ENCODE data around the gene SPECC1. TPM values are rescaled to one million over a fixed set of nuclear protein-coding genes. Genes with fewer than 3 reads are reported as not detected.

The SPECC1 gene
- total and polyA plus RNA-seq, 2 donors (not counting 1 experiment from before 2014, with no cell fraction given), result 13.4 to 30.9 TPM

DNA sequence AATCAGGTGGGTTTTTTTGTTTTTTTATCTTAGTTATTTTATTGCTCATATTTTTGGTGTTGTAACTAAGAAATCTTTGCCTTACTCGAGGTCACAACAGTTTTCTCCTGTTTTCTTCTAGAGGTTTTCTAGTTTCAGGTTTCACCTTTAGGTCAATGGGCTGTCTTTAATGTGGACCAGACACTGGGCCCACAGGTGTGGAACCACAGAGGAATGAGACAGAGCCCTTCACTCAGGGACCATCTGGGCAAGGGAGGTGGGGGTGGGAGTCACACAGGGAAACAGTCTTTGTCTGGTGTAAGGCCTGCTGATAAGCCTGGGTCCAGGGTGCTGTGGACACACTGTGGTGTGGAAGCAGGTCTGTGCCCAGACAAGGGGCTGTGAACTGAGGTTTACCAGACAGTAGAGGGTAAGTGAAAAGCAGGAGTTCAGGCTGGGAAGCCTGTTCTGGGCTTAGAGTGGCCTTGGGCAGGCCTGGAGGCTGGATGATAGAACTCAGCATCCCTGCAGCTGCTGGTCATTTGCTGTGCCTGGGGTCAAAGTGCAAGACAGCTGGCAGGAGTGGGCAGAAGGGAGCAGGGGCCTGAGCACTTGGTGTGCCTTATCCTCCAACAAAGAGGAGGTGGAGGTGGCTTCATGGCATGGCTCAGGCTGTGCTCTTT is 75.6 kb downstream of the SPECC1 start:
- H3K4me2 ChIP-seq (ENCODE audit: extremely low read depth, insufficient read depth, low read length), result no peak overlapping the region
- peaks cover 4% of the 10 kb centered on the region for H3K27me3 ChIP-seq (ENCODE audit: control insufficient read depth, insufficient read depth, low read length)
- no peaks in the 10 kb centered on the region for H3K36me3 ChIP-seq (ENCODE audit: control insufficient read depth, insufficient read depth, low read length)
- H3K79me2 ChIP-seq (ENCODE audit: control insufficient read depth, insufficient read depth, low read length), result no peaks in the 10 kb centered on the region
- no peaks in the 10 kb centered on the region for H3K9me3 ChIP-seq (ENCODE audit: control insufficient read depth, insufficient read depth, low read depth, low read length)
- H3K9ac ChIP-seq (ENCODE audit: insufficient read depth, low read length), result no peak overlapping the region
- H3K4me1 ChIP-seq (ENCODE audit: control insufficient read depth, extremely low read depth, insufficient read depth, low read length), result peaks cover 5% of the 10 kb centered on the region
- DNase-seq (ENCODE audit: low read depth in 2 of 2), result no peak
- TF ChIP-seq EZH2 (IDR thresholded peaks at IDR 0.05; ENCODE audit: low read length, missing control alignments), result no peak
- TF ChIP-seq CTCF (conservative IDR thresholded peaks at IDR 0.05 in 1 of 2, IDR thresholded peaks at IDR 0.05 in 1 of 2; ENCODE audit: low read depth in 1 of 2, low read length in 2 of 2), result no peak
- H4K20me1 ChIP-seq (ENCODE audit: control insufficient read depth, extremely low read depth, insufficient read depth, low read length), result no peaks in the 10 kb centered on the region
- H2AFZ ChIP-seq (ENCODE audit: low read length), result no peak overlapping the region
- H3K4me3 ChIP-seq (replicated peaks in 1 of 4; ENCODE audit: control extremely low read depth in 1 of 4, insufficient read depth in 1 of 4, low read depth in 3 of 4, low read length in 4 of 4), result no peak overlapping the region
- H3K27ac ChIP-seq (ENCODE audit: insufficient read depth, low read length), result no peak overlapping the region

DNA sequence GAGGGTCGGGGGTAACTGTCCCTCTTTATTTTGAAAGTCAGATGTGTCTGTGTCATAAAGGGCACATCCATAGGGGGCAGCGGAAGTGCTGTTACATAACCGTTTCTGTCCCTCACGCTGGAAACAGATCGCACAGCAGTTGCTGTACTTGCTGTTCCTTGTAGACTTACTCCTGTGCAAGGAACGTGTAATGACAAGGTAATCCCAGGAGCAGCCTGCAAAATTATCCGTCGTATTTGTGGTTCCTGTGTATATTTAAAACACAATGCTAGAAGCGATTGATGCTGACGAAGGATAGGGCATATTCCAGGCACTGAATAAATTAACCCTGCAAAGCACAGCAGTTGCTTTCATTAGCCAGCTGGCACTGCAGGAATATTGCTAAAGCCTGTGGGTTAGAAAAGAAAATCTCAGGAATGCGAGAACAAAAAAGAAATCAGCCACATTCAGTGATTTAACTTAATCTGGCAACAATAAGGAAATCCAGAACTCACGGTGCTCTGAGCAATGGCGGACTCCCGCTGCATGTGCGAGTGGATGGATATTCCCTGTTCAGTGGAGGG is 76.2 kb downstream of the SPECC1 start:
- peak in 1 of 2 donors; percentile 85 for DNase-seq (ENCODE audit: low read depth in 2 of 2)
- no peak overlapping the region for H3K27ac ChIP-seq (ENCODE audit: insufficient read depth, low read length)

More for the DNA sequence above, 76.2 kb downstream of the SPECC1 start:
- Histone ChIP-seq H3K4me1 (ENCODE audit: control insufficient read depth, extremely low read depth, insufficient read depth, low read length) (peaks cover 5% of the 10 kb centered on the region), H2AFZ (ENCODE audit: low read length) (no peak overlapping the region), H4K20me1 (ENCODE audit: control insufficient read depth, extremely low read depth, insufficient read depth, low read length) (no peaks in the 10 kb centered on the region), H3K9ac (ENCODE audit: insufficient read depth, low read length) (no peak overlapping the region), H3K4me3 (replicated peaks in 1 of 4; ENCODE audit: control extremely low read depth in 1 of 4, insufficient read depth in 1 of 4, low read depth in 3 of 4, low read length in 4 of 4) (no peak overlapping the region), H3K4me2 (ENCODE audit: extremely low read depth, insufficient read depth, low read length) (no peak overlapping the region), H3K27me3 (ENCODE audit: control insufficient read depth, insufficient read depth, low read length) (peaks cover 4% of the 10 kb centered on the region), H3K79me2 (ENCODE audit: control insufficient read depth, insufficient read depth, low read length) (no peaks in the 10 kb centered on the region), H3K9me3 (ENCODE audit: control insufficient read depth, insufficient read depth, low read depth, low read length) (no peaks in the 10 kb centered on the region), H3K36me3 (ENCODE audit: control insufficient read depth, insufficient read depth, low read length) (no peaks in the 10 kb centered on the region)
- no peak for TF ChIP-seq EZH2 (IDR thresholded peaks at IDR 0.05; ENCODE audit: low read length, missing control alignments)
- TF ChIP-seq CTCF (conservative IDR thresholded peaks at IDR 0.05 in 1 of 2, IDR thresholded peaks at IDR 0.05 in 1 of 2; ENCODE audit: low read depth in 1 of 2, low read length in 2 of 2), result no peak

Measured in fibroblast of lung (primary cell).